ENCODE results near the gene APBA2. TPM values are rescaled to one million over a fixed set of nuclear protein-coding genes. Genes with fewer than 3 reads are reported as not detected.

The APBA2 gene
- total RNA-seq, 2 donors from 2014 or later = 9.1 to 9.8 TPM

DNA sequence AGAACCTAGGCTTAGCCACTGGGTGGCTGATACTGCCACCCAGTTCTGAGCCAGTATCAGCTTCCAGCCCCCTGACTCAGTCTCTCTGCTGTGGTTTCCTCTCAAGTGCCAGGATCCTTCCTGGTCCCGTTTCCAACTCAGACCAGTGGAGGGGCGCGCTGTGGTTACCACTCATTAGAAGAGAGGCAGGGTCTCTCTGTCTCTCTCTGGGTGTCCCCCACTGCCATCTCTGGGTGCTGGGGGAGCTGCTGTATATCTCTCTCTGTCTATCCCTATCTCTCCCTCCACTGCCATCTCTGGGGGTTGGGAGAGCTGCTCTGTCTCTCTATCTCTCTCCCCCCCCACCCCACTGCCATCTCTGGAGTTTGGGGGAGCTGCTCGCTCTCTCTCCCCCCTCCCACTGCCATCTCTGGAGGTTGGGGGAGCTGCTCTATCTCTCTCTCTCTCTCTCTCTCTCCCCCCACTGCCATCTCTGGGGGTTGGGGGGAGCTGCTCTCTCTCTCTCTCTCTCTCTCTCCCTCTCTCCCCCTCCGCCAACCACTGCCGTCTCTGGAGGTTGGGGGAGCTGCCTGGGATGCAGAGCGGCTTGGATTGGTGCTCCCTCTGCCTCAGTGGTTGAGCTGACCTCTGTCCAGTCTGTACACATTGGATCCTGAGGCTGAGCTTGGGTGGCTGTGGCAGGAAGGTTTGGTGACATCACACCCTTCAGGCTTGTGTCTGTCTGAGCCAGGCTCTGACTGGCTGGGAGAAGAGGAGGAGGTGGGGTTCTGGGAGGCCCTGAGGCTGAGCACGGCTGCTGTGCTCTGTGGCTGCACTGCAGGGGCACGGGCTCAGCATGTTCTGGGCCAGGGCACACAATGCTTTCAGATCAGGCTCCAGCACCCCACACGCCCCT lies 98.9 kb downstream of the APBA2 start:
- Mint-ChIP-seq H3K27me3 (ENCODE audit: low read depth) (no peaks in the 10 kb centered on the region), H3K9me3 (peaks cover 4% of the 10 kb centered on the region in 2 donors), H3K36me3 (ENCODE audit: insufficient read depth in 2 of 2) (peaks cover 3 to 4% of the 10 kb centered on the region in 2 donors), H3K27ac (peak overlapping the region; percentile 71), H3K4me1 (ENCODE audit: low read depth) (peaks cover 17% of the 10 kb centered on the region), H3K4me3 (peak overlapping the region; percentile 6 to 68)
- ATAC-seq (replicated peaks in 1 of 2) (peak; percentile 57 to 85), DNase-seq (peak; percentile 10 to 35)

DNA sequence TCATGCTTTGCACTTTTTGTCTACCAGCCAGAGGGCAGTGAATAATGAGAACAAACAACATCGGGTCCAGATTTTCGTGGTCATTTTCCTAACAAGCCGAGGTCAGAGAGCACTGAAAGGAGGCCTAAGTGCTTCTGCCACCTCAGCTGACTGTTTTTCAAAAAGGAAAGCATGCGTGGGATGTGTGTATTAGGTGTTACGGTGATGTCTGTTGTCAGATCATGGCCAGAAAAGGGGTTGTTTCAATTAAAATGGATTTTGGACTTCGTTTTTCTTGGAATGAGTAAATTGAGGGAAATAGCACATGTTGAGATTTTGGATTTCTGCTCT lies 99.5 kb downstream of the APBA2 start:
- H3K27ac Mint-ChIP-seq = peak overlapping the region; percentile 25
- peaks cover 3 to 4% of the 10 kb centered on the region in 2 donors for H3K36me3 Mint-ChIP-seq (ENCODE audit: insufficient read depth in 2 of 2)
- peak overlapping the region; percentile 6 to 68 for H3K4me3 Mint-ChIP-seq
- H3K27me3 Mint-ChIP-seq (ENCODE audit: low read depth) = no peaks in the 10 kb centered on the region
- peaks cover 17% of the 10 kb centered on the region for H3K4me1 Mint-ChIP-seq (ENCODE audit: low read depth)
- H3K9me3 Mint-ChIP-seq = peaks cover 4% of the 10 kb centered on the region in 2 donors
- DNase-seq (no peak), ATAC-seq (replicated peaks in 1 of 2) (no peak)

DNA sequence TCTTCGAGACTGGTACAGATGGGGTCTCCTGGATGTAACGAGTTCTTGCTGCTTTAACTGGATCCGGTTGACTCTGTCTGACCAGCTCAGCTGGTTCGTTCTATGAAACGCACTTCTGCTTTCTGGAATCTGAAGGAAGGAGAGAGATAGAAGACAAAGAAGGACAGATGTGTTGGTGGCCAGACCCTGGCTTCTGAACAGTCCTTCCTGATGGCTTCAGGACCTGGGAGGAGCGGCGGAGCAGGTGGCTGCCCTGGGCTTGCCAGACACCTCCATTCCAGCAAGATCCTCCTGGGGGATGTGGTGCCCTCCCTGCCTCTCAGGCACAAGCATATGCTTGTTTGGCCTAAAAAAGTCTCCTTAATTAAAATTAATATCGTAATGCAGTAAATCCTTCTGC lies 99.9 kb downstream of the APBA2 start:
- Mint-ChIP-seq H3K36me3 (ENCODE audit: insufficient read depth in 2 of 2) (peaks cover 3 to 4% of the 10 kb centered on the region in 2 donors), H3K4me1 (ENCODE audit: low read depth) (peaks cover 17% of the 10 kb centered on the region)
- no peak for ATAC-seq (replicated peaks in 1 of 2)

DNA sequence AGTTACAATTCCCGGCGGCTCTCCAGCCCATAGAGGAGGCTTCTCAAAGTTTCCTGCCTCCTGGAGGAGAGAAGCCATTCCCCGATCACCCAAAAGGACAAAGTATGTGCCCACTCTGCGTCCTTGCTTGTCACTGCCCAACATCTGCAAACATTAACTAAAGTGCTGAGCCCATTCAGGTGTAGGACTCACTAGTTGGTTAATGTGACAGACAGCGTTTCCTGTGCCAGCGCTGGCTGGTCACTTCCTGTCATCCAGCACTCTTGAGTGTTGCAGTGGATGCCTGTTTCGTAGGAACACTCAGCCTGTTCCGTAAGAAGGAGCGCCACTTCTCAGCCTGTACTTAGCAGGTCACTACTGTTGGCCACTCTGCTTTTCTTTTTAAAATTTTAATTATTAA lies 100.3 kb downstream of the APBA2 start:
- H3K9me3 Mint-ChIP-seq = peaks cover 4% of the 10 kb centered on the region in 2 donors
- peak in 1 of 2 donors; percentile 35 for ATAC-seq (replicated peaks in 1 of 2)
- H3K27me3 Mint-ChIP-seq (ENCODE audit: low read depth) = no peaks in the 10 kb centered on the region
- H3K4me1 Mint-ChIP-seq (ENCODE audit: low read depth) = peaks cover 17% of the 10 kb centered on the region
- peaks cover 3 to 4% of the 10 kb centered on the region in 2 donors for H3K36me3 Mint-ChIP-seq (ENCODE audit: insufficient read depth in 2 of 2)
- H3K4me3 Mint-ChIP-seq = peak overlapping the region in 1 of 2 donors; percentile 69
- no peak for DNase-seq
- H3K27ac Mint-ChIP-seq = no peak overlapping the region

More for the DNA sequence above, 99.9 kb downstream of the APBA2 start:
- Mint-ChIP-seq H3K4me3 (peak overlapping the region in 1 of 2 donors; percentile 69), H3K9me3 (peaks cover 4% of the 10 kb centered on the region in 2 donors), H3K27ac (peak overlapping the region; percentile 25), H3K27me3 (ENCODE audit: low read depth) (no peaks in the 10 kb centered on the region)
- no peak for DNase-seq

DNA sequence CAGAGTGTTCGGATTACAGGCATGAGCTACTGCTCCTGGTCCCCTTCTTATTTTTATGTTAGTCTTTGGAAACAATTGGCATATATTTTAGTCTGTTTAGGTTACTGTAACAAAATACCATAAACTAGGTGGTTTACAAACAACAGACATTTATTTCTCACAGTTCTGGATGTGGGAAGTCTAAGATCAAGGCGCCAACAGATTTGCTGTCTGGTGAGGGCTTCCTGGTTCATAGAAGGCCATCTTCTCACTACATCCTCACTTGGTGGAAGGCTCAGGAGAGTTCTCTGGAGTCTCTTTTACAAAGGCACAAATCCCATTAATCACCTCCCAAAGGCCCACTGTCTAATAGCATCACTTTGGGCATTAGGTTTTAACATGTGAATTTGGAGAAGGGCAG lies 101.0 kb downstream of the APBA2 start:
- ATAC-seq (replicated peaks in 1 of 2) = no peak
- no peak for DNase-seq
- no peaks in the 10 kb centered on the region for H3K27me3 Mint-ChIP-seq (ENCODE audit: low read depth)
- no peak overlapping the region for H3K4me3 Mint-ChIP-seq
- H3K36me3 Mint-ChIP-seq (ENCODE audit: insufficient read depth in 2 of 2) = peaks cover 3 to 4% of the 10 kb centered on the region in 2 donors
- peaks cover 4% of the 10 kb centered on the region in 2 donors for H3K9me3 Mint-ChIP-seq
- H3K27ac Mint-ChIP-seq = no peak overlapping the region
- H3K4me1 Mint-ChIP-seq (ENCODE audit: low read depth) = peaks cover 17% of the 10 kb centered on the region

DNA sequence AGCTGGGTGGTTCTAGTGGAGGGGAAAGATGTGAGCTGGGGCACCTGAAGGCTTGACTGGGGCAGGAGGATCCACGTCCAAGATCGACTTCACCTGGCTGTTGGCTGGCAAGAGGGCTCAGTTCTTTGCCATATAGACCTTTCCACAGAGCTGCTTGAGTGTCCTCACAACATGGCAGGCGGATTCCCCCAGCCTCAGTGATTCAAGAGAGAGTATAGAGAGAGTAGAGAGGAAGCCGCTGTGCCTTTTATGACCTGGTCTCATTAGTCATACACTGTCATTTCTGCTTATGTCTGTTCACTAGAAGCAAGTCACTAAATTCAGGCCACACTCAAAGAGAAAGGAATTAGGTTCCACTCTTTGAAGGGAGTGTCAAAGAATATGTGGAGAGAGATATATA lies 101.6 kb downstream of the APBA2 start:
- ATAC-seq (replicated peaks in 1 of 2) = peak; percentile 62 to 64
- H3K9me3 Mint-ChIP-seq = peaks cover 4% of the 10 kb centered on the region in 2 donors
- DNase-seq = no peak
- peaks cover 17% of the 10 kb centered on the region for H3K4me1 Mint-ChIP-seq (ENCODE audit: low read depth)
- no peak overlapping the region for H3K4me3 Mint-ChIP-seq
- no peaks in the 10 kb centered on the region for H3K27me3 Mint-ChIP-seq (ENCODE audit: low read depth)
- peaks cover 3 to 4% of the 10 kb centered on the region in 2 donors for H3K36me3 Mint-ChIP-seq (ENCODE audit: insufficient read depth in 2 of 2)
- no peak overlapping the region for H3K27ac Mint-ChIP-seq

DNA sequence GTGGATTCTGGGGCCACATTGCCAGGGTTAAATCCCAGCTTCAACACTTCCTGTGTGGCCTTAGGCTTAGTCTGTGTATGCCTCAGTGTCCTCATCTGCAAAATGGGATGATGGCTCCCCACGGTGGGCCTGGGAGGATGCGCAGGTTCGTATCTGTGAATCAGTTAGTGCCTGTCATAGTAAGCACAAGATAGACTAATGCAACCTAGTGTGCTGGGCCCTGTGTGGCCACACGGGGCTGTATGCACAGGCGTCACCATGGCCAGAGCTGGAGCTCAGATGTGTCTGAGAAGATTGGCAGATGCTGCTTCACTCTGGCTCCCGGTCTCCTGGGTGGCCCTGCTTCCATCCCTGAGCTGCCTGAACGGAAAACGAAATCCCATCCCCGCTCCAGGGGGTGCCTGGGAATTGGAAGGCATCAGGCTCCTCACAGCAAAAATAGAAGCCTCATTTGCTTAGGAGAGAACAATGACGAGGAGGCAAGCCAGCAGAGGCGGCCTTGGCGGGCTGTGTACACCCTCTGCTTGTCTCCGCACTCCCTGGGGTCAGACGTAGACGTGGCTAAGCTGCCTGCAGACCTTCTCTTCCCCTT lies 103.6 kb downstream of the APBA2 start:
- peaks cover 28% of the 10 kb centered on the region for H3K4me1 Mint-ChIP-seq (ENCODE audit: low read depth)
- DNase-seq = peak; percentile 19 to 25
- peak; percentile 55 to 68 for ATAC-seq (replicated peaks in 1 of 2)
- peaks cover 4% of the 10 kb centered on the region in 2 donors for H3K9me3 Mint-ChIP-seq
- H3K4me3 Mint-ChIP-seq = no peak overlapping the region
- no peaks in the 10 kb centered on the region for H3K27me3 Mint-ChIP-seq (ENCODE audit: low read depth)
- H3K36me3 Mint-ChIP-seq (ENCODE audit: insufficient read depth in 2 of 2) = peaks cover 3 to 4% of the 10 kb centered on the region in 2 donors
- no peak overlapping the region for H3K27ac Mint-ChIP-seq

DNA sequence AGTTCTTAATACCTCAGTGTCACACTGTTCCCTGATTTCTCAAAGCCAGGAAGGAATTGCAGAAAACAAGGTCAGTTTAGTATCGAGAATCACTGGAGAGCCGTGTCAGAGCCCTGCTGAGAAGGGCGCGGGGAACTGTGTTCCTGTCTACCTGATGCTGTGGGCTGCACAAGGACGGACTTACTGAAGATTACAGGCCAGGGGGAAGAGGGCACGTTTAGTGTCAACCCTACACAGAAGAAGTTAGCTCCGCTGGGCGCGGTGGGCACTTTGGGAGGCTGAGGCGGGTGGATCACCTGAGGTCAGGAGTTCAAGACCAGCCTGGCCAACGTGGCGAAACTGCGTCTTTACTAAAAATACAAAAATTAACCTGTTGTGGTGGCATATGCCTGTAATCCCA lies 104.1 kb downstream of the APBA2 start:
- H3K9me3 Mint-ChIP-seq = peaks cover 4% of the 10 kb centered on the region in 2 donors
- H3K27ac Mint-ChIP-seq = no peak overlapping the region
- H3K4me1 Mint-ChIP-seq (ENCODE audit: low read depth) = peaks cover 24% of the 10 kb centered on the region
- no peaks in the 10 kb centered on the region for H3K27me3 Mint-ChIP-seq (ENCODE audit: low read depth)
- DNase-seq (no peak), ATAC-seq (replicated peaks in 1 of 2) (no peak)
- H3K4me3 Mint-ChIP-seq = no peak overlapping the region
- peaks cover 3 to 4% of the 10 kb centered on the region in 2 donors for H3K36me3 Mint-ChIP-seq (ENCODE audit: insufficient read depth in 2 of 2)

DNA sequence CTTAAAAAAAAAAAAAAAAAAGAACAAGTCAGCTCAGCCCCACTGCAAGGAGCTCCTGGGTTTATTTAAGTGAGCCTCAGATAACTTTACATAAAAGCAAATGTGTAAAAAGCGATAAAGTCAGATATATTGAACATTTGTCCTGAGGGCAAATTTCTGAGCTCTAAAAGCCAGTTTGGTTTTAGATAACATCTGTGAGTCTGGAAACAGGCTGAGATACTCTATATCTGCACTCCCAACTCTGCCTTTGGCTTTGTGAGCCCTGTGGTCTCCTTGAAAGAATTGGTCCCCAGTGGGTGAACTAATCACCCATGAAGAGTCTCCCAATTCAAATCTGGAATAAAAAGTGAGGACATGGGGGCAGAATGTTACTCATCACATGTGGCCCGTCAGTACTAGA lies 104.6 kb downstream of the APBA2 start:
- Mint-ChIP-seq H3K27ac (no peak overlapping the region), H3K27me3 (ENCODE audit: low read depth) (no peaks in the 10 kb centered on the region), H3K36me3 (ENCODE audit: insufficient read depth in 2 of 2) (peaks cover 3 to 4% of the 10 kb centered on the region in 2 donors), H3K4me3 (no peak overlapping the region), H3K9me3 (peaks cover 4% of the 10 kb centered on the region in 2 donors), H3K4me1 (ENCODE audit: low read depth) (peaks cover 19% of the 10 kb centered on the region)
- DNase-seq = no peak
- ATAC-seq (replicated peaks in 1 of 2) = no peak

DNA sequence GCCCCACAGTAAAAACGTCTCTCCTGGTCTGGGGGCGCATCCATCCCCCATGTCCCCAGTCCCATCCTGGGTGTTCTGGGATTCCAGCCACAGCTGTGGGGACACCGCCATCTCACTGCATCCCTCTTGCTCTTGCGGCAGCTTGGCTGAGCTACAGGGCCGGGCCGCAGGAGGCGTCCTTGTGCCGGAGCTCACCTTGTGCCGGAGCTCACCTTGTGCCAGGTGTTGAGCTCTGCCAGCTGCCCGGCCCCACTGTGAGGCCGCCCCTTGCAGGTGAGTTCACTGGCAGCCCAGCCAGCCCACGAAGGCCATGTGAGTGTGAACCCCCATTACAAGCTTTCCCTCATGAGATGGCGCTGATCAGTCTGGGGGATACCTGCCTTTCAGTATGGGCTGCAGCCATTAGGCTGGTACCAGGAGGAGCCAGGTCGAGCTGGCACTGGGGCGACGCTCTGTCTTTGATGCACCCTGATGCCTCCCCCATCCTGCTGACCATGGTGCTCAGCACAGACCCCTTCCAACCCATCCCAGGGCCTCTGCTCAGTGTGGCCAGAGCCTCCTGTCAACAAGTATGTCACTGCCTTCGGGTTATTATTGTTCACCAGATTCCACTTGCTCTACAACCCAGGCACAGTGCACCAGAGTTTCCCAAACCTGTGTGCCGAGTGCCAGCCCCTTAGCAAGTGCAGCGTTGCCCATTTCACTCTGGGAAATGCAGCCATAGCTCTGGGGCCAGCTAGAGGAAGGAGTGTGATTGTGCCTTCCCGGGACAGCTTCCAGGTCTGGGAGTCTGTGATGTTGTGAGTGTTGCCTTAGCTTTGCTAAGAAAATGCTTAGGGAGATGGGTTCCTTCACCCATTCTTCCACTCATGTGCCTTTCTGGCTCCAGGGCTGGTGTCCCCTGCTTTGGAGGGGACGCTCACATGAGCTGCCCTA lies 105.7 kb downstream of the APBA2 start:
- Mint-ChIP-seq H3K4me1 (ENCODE audit: low read depth) (peaks cover 11% of the 10 kb centered on the region), H3K36me3 (ENCODE audit: insufficient read depth in 2 of 2) (peaks cover 3 to 4% of the 10 kb centered on the region in 2 donors), H3K4me3 (no peak overlapping the region), H3K27ac (peak overlapping the region; percentile 31), H3K9me3 (peaks cover 4% of the 10 kb centered on the region in 2 donors), H3K27me3 (ENCODE audit: low read depth) (no peaks in the 10 kb centered on the region)
- ATAC-seq (replicated peaks in 1 of 2) = no peak
- no peak for DNase-seq

DNA sequence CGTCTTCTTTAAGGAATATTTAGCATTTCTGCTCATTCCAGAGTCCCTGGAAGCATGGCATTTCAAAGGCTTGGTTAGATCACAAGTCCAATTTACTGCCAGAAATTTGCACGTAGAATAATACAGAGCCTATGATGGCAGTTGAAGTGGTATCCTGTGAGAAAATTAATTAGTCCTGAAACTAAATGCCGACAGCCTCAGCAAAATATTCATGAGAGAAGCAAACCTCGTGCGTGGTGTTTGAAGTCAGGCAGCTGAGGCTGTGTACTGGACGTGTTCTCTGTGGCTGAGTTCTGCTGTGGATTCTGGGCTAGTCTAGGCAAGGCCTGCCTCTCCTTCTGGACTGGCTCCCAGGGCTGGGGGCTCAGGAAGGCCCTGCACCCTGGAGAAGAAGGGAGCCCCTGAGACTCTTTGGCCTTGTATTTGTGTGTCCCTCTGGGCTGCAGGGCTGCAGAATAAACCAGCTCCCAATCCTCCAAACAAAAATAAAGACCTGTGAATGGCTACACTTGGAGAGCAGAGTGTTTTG lies 106.6 kb downstream of the APBA2 start:
- peaks cover under 1% of the 10 kb centered on the region in 2 donors for H3K9me3 Mint-ChIP-seq
- ATAC-seq (replicated peaks in 1 of 2) (no peak), DNase-seq (no peak)
- peak overlapping the region; percentile 37 for H3K27ac Mint-ChIP-seq
- H3K36me3 Mint-ChIP-seq (ENCODE audit: insufficient read depth in 2 of 2) = peaks cover 0 to under 1% of the 10 kb centered on the region in 2 donors
- H3K27me3 Mint-ChIP-seq (ENCODE audit: low read depth) = no peaks in the 10 kb centered on the region
- peaks cover 11% of the 10 kb centered on the region for H3K4me1 Mint-ChIP-seq (ENCODE audit: low read depth)
- H3K4me3 Mint-ChIP-seq = no peak overlapping the region

DNA sequence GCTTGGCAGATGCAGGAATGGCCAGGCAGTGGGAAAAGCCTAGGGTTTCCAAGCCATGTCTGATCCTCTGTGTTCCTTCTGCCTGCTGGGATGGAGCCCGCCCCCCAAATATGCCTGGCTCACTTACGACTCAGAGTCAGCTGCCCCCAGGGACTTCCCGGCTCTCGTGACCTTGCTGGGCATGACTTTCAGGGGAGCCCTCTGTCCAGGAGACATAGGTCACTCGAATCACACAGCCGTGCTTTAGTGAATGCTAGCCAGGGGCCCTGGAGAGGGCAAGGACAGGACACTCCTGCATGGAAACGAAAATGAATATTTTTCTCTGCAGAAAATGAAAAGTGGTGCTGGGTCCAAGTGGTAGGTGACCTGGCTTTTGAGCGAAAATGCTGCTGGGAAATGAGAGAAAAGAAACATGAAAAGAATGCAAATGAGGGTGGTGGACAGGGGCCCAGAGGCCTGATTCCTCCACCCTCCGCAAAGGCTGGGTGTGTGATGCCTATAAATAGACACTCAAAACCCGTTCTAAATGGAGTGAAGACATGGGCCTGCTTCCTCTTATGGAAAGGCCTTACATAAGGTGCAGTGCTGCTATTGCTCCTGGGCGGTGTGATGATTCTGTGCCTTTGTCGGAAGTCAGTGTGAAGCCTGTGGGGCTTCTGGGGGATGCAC lies 107.4 kb downstream of the APBA2 start:
- Mint-ChIP-seq H3K27ac (peak overlapping the region; percentile 33), H3K4me1 (ENCODE audit: low read depth) (peaks cover 11% of the 10 kb centered on the region), H3K27me3 (ENCODE audit: low read depth) (no peaks in the 10 kb centered on the region), H3K4me3 (peak overlapping the region in 1 of 2 donors; percentile 37), H3K9me3 (no peaks in the 10 kb centered on the region), H3K36me3 (ENCODE audit: insufficient read depth in 2 of 2) (no peaks in the 10 kb centered on the region)
- ATAC-seq (replicated peaks in 1 of 2) = no peak
- DNase-seq = no peak
